Caco-2 (cell line): ENCODE data around the gene C6orf120. TPM values are rescaled to one million over a fixed set of nuclear protein-coding genes. Genes with fewer than 3 reads are reported as not detected.
"Not testable (repeated sequence)": the region's sequence is repeated elsewhere in the genome, so short reads cannot be mapped to it uniquely, and the experiment has no call there.

ENCODE experiments used
- BruUV-seq: library from RNA; stranded (reverse); fragments of 400-500 nt; replicated peaks from 2 replicates; lab custom pipeline; 2021; lab: Mats Ljungman, UMichigan
- CTCF ChIA-PET: fragments of 300-600 bp; sonication (Branson Sonifier 250); formaldehyde crosslinking; loops from one replicate; lab custom pipeline; 2022; ENCODE audit warnings: antibody characterized with exemption; lab: Charles Lee
- POLR2A ChIA-PET: fragments of 300-600 bp; sonication (Branson Sonifier 250); formaldehyde crosslinking; loops from one replicate; lab custom pipeline; 2022; ENCODE audit warnings: antibody characterized with exemption; lab: Charles Lee
- DNase-seq, 2 experiments: peaks; one replicate each; pipeline versions ENCODE4 v3.0.0 to v3.0.0-alpha.2; 2020 to 2022
- H3K27me3 ChIP-seq: replicated peaks from 2 replicates; pipeline ENCODE4 v1.6.0; 2011; ENCODE audit warnings: low read length; ENCODE audit not compliant: control insufficient read depth, insufficient read depth
- H3K36me3 ChIP-seq: 2 replicates; pipeline ENCODE4 v1.5.1; 2011; ENCODE audit warnings: low read length; ENCODE audit not compliant: control insufficient read depth, insufficient read depth
- H3K4me1 ChIP-seq: fragments of 250-450 bp; sonication (Bioruptor Pico); 2 replicates; pipeline ENCODE4 v1.5.1; 2020; ENCODE audit warnings: mild to moderate bottlenecking
- H3K4me3 ChIP-seq: 2 replicates; pipeline ENCODE4 v1.5.1; 2011; ENCODE audit warnings: low read depth, mild to moderate bottlenecking, control low read depth, low read length
- H3K9me3 ChIP-seq: fragments of 250-450 bp; sonication (Bioruptor Pico); 2 replicates; pipeline ENCODE4 v1.5.1; 2020; ENCODE audit warnings: mild to moderate bottlenecking, moderate library complexity
- H3K27ac Mint-ChIP-seq: one replicate; pipeline ENCODE4 v1.8.0; 2022; ENCODE audit warnings: mixed read lengths; ENCODE audit not compliant: unreplicated experiment
- H3K27me3 Mint-ChIP-seq: one replicate; pipeline ENCODE4 v1.8.0; 2022; ENCODE audit warnings: mixed read lengths; ENCODE audit not compliant: insufficient read depth, unreplicated experiment
- H3K36me3 Mint-ChIP-seq: one replicate; pipeline ENCODE4 v1.8.0; 2022; ENCODE audit warnings: mild to moderate bottlenecking, mixed read lengths; ENCODE audit not compliant: insufficient read depth, unreplicated experiment
- H3K4me1 Mint-ChIP-seq: one replicate; pipeline ENCODE4 v1.8.0; 2022; ENCODE audit warnings: low read depth, mixed read lengths; ENCODE audit not compliant: unreplicated experiment
- H3K4me3 Mint-ChIP-seq: one replicate; pipeline ENCODE4 v1.8.0; 2022; ENCODE audit warnings: mild to moderate bottlenecking, moderate library complexity, mixed read lengths; ENCODE audit not compliant: unreplicated experiment
- H3K9me3 Mint-ChIP-seq: one replicate; pipeline ENCODE4 v1.8.0; 2022; ENCODE audit warnings: mixed read lengths; ENCODE audit not compliant: unreplicated experiment
- intact Hi-C: fragments of 100-400 bp; cut with micrococcal nuclease; formaldehyde crosslinking; loops from one replicate; pipeline ENCODE4 v1.10.0; 2022; ENCODE audit not compliant: unreplicated experiment
- total RNA-seq: library from RNA; stranded (reverse); gene quantifications from 2 replicates; pipeline ENCODE4 v1.2.3, GENCODE V29; 2022
- TF ChIP-seq, protein P1 (sequence below), 2 experiments: fragments of 200-600 bp in 1 of 2; IDR thresholded peaks; 1 replicate in 1 of 2; 2 replicates in 1 of 2; pipeline versions ENCODE4 v1.5.1 to v1.8.0; 2011 to 2022; ENCODE audit warnings: antibody characterized with exemption in 1 of 2, control low read depth in 1 of 2, inconsistent platforms in 1 of 2, low read depth in 1 of 2, low read length in 1 of 2, mild to moderate bottlenecking in 1 of 2, moderate library complexity in 1 of 2; ENCODE audit not compliant: insufficient read depth in 1 of 2, severe bottlenecking in 1 of 2, unreplicated experiment in 1 of 2

Gene C6orf120
- total RNA-seq, 1 experiment from 2014 or later = 26.4 TPM

- Mint-ChIP-seq H3K27me3 (no peaks in the 10 kb centered on the region), H3K9me3 (peaks cover 15% of the 10 kb centered on the region), H3K4me3 (no peak overlapping the region), H3K4me1 (peaks cover 6% of the 10 kb centered on the region), H3K36me3 (peaks cover 37% of the 10 kb centered on the region), H3K27ac (no peak overlapping the region)
- no peaks in the 10 kb centered on the region for H3K27me3 ChIP-seq
- 0 out of 2 replicates have a peak, but pooled peaks cover 8% of the 10 kb centered on the region for H3K4me1 ChIP-seq
- TF ChIP-seq, protein P1, sequence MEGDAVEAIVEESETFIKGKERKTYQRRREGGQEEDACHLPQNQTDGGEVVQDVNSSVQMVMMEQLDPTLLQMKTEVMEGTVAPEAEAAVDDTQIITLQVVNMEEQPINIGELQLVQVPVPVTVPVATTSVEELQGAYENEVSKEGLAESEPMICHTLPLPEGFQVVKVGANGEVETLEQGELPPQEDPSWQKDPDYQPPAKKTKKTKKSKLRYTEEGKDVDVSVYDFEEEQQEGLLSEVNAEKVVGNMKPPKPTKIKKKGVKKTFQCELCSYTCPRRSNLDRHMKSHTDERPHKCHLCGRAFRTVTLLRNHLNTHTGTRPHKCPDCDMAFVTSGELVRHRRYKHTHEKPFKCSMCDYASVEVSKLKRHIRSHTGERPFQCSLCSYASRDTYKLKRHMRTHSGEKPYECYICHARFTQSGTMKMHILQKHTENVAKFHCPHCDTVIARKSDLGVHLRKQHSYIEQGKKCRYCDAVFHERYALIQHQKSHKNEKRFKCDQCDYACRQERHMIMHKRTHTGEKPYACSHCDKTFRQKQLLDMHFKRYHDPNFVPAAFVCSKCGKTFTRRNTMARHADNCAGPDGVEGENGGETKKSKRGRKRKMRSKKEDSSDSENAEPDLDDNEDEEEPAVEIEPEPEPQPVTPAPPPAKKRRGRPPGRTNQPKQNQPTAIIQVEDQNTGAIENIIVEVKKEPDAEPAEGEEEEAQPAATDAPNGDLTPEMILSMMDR (IDR thresholded peaks at IDR 0.05; ENCODE audit: insufficient read depth in 1 of 2, low read depth in 1 of 2, low read length in 1 of 2, severe bottlenecking in 1 of 2, unreplicated experiment in 1 of 2) = no peak
- CTCF ChIA-PET = no interaction called here
- DNase-seq = no peak
- 0 out of 2 replicates have a peak, but pooled peaks cover 3% of the 10 kb centered on the region for H3K9me3 ChIP-seq
- intact Hi-C loops = no loop called here
- H3K4me3 ChIP-seq = no peak overlapping the region
- H3K36me3 ChIP-seq = peaks cover 1% of the 10 kb centered on the region; the same call in 1 of the 2 replicates
- BruUV-seq = no TSS peak
- POLR2A ChIA-PET = no interaction called here
Observed at GRCh38 chr6:169695131-169695530, 6.8 kb upstream of the C6orf120 start.

DNA sequence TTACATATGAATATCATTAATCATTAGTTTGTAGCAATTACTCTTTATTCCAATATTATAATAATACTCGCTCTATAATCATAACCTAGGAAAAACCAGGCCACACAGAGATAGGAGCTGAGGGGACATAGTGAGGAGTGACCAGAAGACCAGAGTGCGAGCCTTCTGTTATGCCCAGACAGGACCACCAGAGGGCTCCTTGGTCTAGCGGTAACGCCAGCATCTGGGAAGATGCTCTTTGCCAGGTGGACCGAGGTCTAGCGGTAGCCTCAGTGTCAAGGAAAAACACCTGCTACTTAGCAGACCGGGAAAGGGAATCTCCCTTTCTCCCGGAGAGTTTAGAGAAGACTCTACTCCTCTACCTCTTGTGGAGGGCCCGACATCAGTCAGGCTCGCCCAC, 4.8 kb upstream of the C6orf120 start:
- H3K27me3 ChIP-seq, H3K27me3 Mint-ChIP-seq, H3K4me1 Mint-ChIP-seq, H3K4me3 ChIP-seq, H3K4me1 ChIP-seq, POLR2A ChIA-PET, BruUV-seq, H3K9me3 Mint-ChIP-seq, H3K36me3 ChIP-seq, CTCF ChIA-PET, H3K27ac Mint-ChIP-seq, H3K9me3 ChIP-seq, H3K4me3 Mint-ChIP-seq, intact Hi-C loops: not testable (repeated sequence)
- peaks cover 32% of the 10 kb centered on the region for H3K36me3 Mint-ChIP-seq
- TF ChIP-seq, protein P1 (IDR thresholded peaks at IDR 0.05; ENCODE audit: insufficient read depth in 1 of 2, low read depth in 1 of 2, low read length in 1 of 2, severe bottlenecking in 1 of 2, unreplicated experiment in 1 of 2) = peak in 1 of 2 experiments; percentile 21
- DNase-seq = peak in 1 of 2 experiments; percentile 40

GRCh38 chr6:169700296-169700695, 1.6 kb upstream of the C6orf120 start:
- H3K4me3 Mint-ChIP-seq = peak overlapping the region; percentile 85
- 0 out of 2 replicates have a peak, but pooled peaks cover 3% of the 10 kb centered on the region for H3K9me3 ChIP-seq
- peaks cover 1% of the 10 kb centered on the region for H3K36me3 ChIP-seq
- no peak for DNase-seq
- no peak overlapping the region; the same call in 1 of the 2 replicates for H3K4me3 ChIP-seq
- peaks cover 53% of the 10 kb centered on the region for H3K36me3 Mint-ChIP-seq
- ChIA-PET POLR2A (no interaction called here), CTCF (interaction anchor here (0.7 kb wide), 1 partner anchor 743 kb away, joined by 3 read pairs; no protein-coding TSS in a partner anchor)
- no peaks in the 10 kb centered on the region for H3K4me1 Mint-ChIP-seq
- H3K27ac Mint-ChIP-seq = no peak overlapping the region
- H3K4me1 ChIP-seq = peaks cover 17% of the 10 kb centered on the region
- TF ChIP-seq, protein P1 (IDR thresholded peaks at IDR 0.05; ENCODE audit: insufficient read depth in 1 of 2, low read depth in 1 of 2, low read length in 1 of 2, severe bottlenecking in 1 of 2, unreplicated experiment in 1 of 2) = peak in 1 of 2 experiments; percentile 3
- no peaks in the 10 kb centered on the region for H3K27me3 ChIP-seq
- no peaks in the 10 kb centered on the region for H3K9me3 Mint-ChIP-seq
- H3K27me3 Mint-ChIP-seq = no peaks in the 10 kb centered on the region
- BruUV-seq = no TSS peak
- intact Hi-C loops = loop anchor here (5.0 kb wide), 3 partner anchors 592 to 852 kb away; partner anchors contain the start of genes DLL1, PSMB1 and TBP
